ENCODE measurements around the gene RALY. TPM values are rescaled to one million over a fixed set of nuclear protein-coding genes. Genes with fewer than 3 reads are reported as not detected.

RALY gene
- total RNA-seq, 4 donors from 2014 or later: 71.6 to 166 (median 149) TPM

- 72 to 86% methylated on average over 4 of the region's 4 CpGs for WGBS, 2 donors (ENCODE audit: low coverage in 1 of 2)
- Histone ChIP-seq H3K36me3 (no peaks in the 10 kb centered on the region), H3K4me1 (peaks cover 17 to 60% (median 35%) of the 10 kb centered on the region in 4 donors), H3K4me3 (no peak overlapping the region), H3K27me3 (no peaks in the 10 kb centered on the region), H3K9me3 (no peaks in the 10 kb centered on the region), H3K27ac (no peak overlapping the region)
- in situ Hi-C loops (cut with MboI; ENCODE audit: low pct_ligation_motif_present in 1 of 4, low pct_unique_long_range_greater_than_20kb in 1 of 4, low sequenced_read_pairs in 3 of 4): no loop called here
- no peak for DNase-seq
- TF ChIP-seq POLR2AphosphoS5 (IDR thresholded peaks at IDR 0.05) (no peak), EP300 (IDR thresholded peaks at IDR 0.05; ENCODE audit: low read depth) (no peak), POLR2A (IDR thresholded peaks at IDR 0.05) (no peak)
- TF ChIP-seq, protein P1, sequence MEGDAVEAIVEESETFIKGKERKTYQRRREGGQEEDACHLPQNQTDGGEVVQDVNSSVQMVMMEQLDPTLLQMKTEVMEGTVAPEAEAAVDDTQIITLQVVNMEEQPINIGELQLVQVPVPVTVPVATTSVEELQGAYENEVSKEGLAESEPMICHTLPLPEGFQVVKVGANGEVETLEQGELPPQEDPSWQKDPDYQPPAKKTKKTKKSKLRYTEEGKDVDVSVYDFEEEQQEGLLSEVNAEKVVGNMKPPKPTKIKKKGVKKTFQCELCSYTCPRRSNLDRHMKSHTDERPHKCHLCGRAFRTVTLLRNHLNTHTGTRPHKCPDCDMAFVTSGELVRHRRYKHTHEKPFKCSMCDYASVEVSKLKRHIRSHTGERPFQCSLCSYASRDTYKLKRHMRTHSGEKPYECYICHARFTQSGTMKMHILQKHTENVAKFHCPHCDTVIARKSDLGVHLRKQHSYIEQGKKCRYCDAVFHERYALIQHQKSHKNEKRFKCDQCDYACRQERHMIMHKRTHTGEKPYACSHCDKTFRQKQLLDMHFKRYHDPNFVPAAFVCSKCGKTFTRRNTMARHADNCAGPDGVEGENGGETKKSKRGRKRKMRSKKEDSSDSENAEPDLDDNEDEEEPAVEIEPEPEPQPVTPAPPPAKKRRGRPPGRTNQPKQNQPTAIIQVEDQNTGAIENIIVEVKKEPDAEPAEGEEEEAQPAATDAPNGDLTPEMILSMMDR (IDR thresholded peaks at IDR 0.05): no peak
- intact Hi-C loops (cut with DNase I; ENCODE audit: low total_unique reads): no loop called here
These were observed 48.6 kb downstream of the RALY start for GRCh38 chr20:34042262-34042661.

DNA sequence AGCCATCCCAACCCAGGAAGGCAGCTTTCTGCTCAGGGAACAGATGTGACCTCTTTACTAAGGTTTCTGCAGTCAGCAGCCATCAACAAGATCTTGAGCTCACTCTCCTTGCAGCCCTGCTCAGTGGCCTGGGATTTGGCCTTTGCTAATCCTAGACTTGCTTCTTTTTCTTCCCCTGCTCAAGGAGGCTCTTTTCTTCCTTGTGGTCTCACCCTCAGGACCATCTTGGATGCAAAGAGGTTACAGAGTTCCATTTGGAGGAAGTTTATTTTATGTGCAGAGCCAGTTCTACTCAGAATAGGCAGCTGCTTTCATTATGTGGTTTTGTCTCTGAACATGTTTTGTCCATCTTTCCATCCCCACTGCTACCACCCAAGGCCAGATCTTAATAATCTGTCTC, 49.3 kb downstream of the RALY start:
- H3K4me1 ChIP-seq: peaks cover 16 to 53% (median 27%) of the 10 kb centered on the region in 4 donors
- no peaks in the 10 kb centered on the region for H3K27me3 ChIP-seq
- intact Hi-C loops (cut with DNase I; ENCODE audit: low total_unique reads) (no loop called here), in situ Hi-C loops (cut with MboI; ENCODE audit: low pct_ligation_motif_present in 1 of 4, low pct_unique_long_range_greater_than_20kb in 1 of 4, low sequenced_read_pairs in 3 of 4) (no loop called here)
- H3K9me3 ChIP-seq: no peaks in the 10 kb centered on the region
- H3K27ac ChIP-seq: no peak overlapping the region
- no peak for DNase-seq
- H3K36me3 ChIP-seq: no peaks in the 10 kb centered on the region
- H3K4me3 ChIP-seq: no peak overlapping the region
- TF ChIP-seq EP300 (IDR thresholded peaks at IDR 0.05; ENCODE audit: low read depth) (no peak), POLR2AphosphoS5 (IDR thresholded peaks at IDR 0.05) (no peak), POLR2A (IDR thresholded peaks at IDR 0.05) (no peak)
- TF ChIP-seq, protein P1 (IDR thresholded peaks at IDR 0.05): no peak

GRCh38 chr20:34045294-34045693, 51.6 kb downstream of the RALY start:
- in situ Hi-C loops (cut with MboI; ENCODE audit: low pct_ligation_motif_present in 1 of 4, low pct_unique_long_range_greater_than_20kb in 1 of 4, low sequenced_read_pairs in 3 of 4) (no loop called here), intact Hi-C loops (cut with DNase I; ENCODE audit: low total_unique reads) (no loop called here)
- TF ChIP-seq POLR2A (IDR thresholded peaks at IDR 0.05): no peak
- no peak for TF ChIP-seq POLR2AphosphoS5 (IDR thresholded peaks at IDR 0.05)
- TF ChIP-seq, protein P1 (IDR thresholded peaks at IDR 0.05): no peak
- no peak for TF ChIP-seq EP300 (IDR thresholded peaks at IDR 0.05; ENCODE audit: low read depth)
- Histone ChIP-seq H3K9me3 (no peaks in the 10 kb centered on the region), H3K27me3 (no peaks in the 10 kb centered on the region), H3K4me3 (no peak overlapping the region), H3K27ac (no peak overlapping the region), H3K4me1 (peaks cover 10 to 50% (median 17%) of the 10 kb centered on the region in 4 donors), H3K36me3 (no peaks in the 10 kb centered on the region)
- WGBS, 2 donors (ENCODE audit: low coverage in 1 of 2): 8 to 10% methylated on average over 2 of the region's 2 CpGs
- no peak for DNase-seq

- Histone ChIP-seq H3K36me3 (no peaks in the 10 kb centered on the region), H3K4me1 (peaks cover 10 to 44% (median 13%) of the 10 kb centered on the region in 4 donors), H3K4me3 (no peak overlapping the region), H3K9me3 (no peaks in the 10 kb centered on the region), H3K27me3 (no peaks in the 10 kb centered on the region), H3K27ac (no peak overlapping the region)
- TF ChIP-seq POLR2AphosphoS5 (IDR thresholded peaks at IDR 0.05): no peak
- TF ChIP-seq POLR2A (IDR thresholded peaks at IDR 0.05): no peak
- no peak for TF ChIP-seq EP300 (IDR thresholded peaks at IDR 0.05; ENCODE audit: low read depth)
- TF ChIP-seq, protein P1 (IDR thresholded peaks at IDR 0.05): no peak
- in situ Hi-C loops (cut with MboI; ENCODE audit: low pct_ligation_motif_present in 1 of 4, low pct_unique_long_range_greater_than_20kb in 1 of 4, low sequenced_read_pairs in 3 of 4) (no loop called here), intact Hi-C loops (cut with DNase I; ENCODE audit: low total_unique reads) (no loop called here)
- 72 to 94% methylated on average over 5 of the region's 5 CpGs for whole genome bisulfite sequencing, 2 donors (ENCODE audit: low coverage in 1 of 2)
- no peak for DNase-seq
These were observed 52.4 kb downstream of the RALY start for GRCh38 chr20:34045930-34046725.
